HUES6 (cell line): Measurements from ENCODE around the gene ADAMTS19.

Source experiments
- H3K27ac ChIP-seq: 2 replicates; pipeline ENCODE4 v1.7.0; 2013; ENCODE audit warnings: low read depth, mild to moderate bottlenecking, low read length, inconsistent platforms
- H3K27me3 ChIP-seq: 2 replicates; pipeline ENCODE4 v1.6.1; 2013; ENCODE audit warnings: low read length; ENCODE audit not compliant: control insufficient read depth, insufficient read depth
- H3K36me3 ChIP-seq: 2 replicates; pipeline ENCODE4 v1.6.1; 2013; ENCODE audit warnings: low read length; ENCODE audit not compliant: control insufficient read depth, insufficient read depth
- H3K4me1 ChIP-seq: 2 replicates; pipeline ENCODE4 v1.6.1; 2013; ENCODE audit warnings: low read length; ENCODE audit not compliant: control insufficient read depth, insufficient read depth
- H3K4me3 ChIP-seq: 2 replicates; pipeline ENCODE4 v1.5.1; 2013; ENCODE audit warnings: low read depth, low read length
- H3K9ac ChIP-seq: one replicate; pipeline ENCODE4 v1.6.1; 2013; ENCODE audit warnings: mild to moderate bottlenecking, low read length
- H3K9me3 ChIP-seq: 2 replicates; pipeline ENCODE4 v1.6.1; 2013; ENCODE audit warnings: low read depth, low read length; ENCODE audit not compliant: control insufficient read depth, insufficient read depth

The ADAMTS19 gene

GRCh38 chr5:129672006-129672405 lies 211.9 kb downstream of the ADAMTS19 start:
- Histone ChIP-seq H3K4me3 (no peak overlapping the region), H3K9me3 (peaks cover 7% of the 10 kb centered on the region; the same call in 1 of the 2 replicates)

DNA sequence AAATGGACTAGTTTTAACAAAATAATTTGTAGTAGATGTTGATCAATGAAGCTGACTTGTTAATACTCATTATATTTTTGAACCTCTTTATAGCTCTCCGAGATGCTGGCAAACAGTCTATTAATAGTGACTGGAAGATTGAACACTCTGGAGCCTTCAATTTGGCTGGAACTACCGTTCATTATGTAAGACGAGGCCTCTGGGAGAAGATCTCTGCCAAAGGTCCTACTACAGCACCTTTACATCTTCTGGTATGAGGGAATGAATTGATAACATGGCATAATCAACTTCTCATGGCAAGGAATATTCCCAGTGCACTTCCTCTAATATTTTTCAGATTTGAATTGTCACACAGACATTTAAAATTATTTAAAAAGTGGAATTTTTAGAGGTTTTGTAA lies 219.6 kb downstream of the ADAMTS19 start:
- H3K36me3 ChIP-seq: peaks cover 20% of the 10 kb centered on the region
- H3K4me3 ChIP-seq: no peak overlapping the region
- no peaks in the 10 kb centered on the region for H3K4me1 ChIP-seq
- no peaks in the 10 kb centered on the region for H3K27me3 ChIP-seq
- H3K9me3 ChIP-seq: no peaks in the 10 kb centered on the region
- H3K9ac ChIP-seq: no peak overlapping the region
- H3K27ac ChIP-seq: no peak overlapping the region

More at GRCh38 chr5:129672006-129672405, 211.9 kb downstream of the ADAMTS19 start:
- H3K27me3 ChIP-seq: no peaks in the 10 kb centered on the region
- no peak overlapping the region for H3K9ac ChIP-seq
- no peak overlapping the region for H3K27ac ChIP-seq
- peaks cover 9% of the 10 kb centered on the region; the same call in 1 of the 2 replicates for H3K36me3 ChIP-seq
- H3K4me1 ChIP-seq: no peaks in the 10 kb centered on the region; the same call in 1 of the 2 replicates

DNA sequence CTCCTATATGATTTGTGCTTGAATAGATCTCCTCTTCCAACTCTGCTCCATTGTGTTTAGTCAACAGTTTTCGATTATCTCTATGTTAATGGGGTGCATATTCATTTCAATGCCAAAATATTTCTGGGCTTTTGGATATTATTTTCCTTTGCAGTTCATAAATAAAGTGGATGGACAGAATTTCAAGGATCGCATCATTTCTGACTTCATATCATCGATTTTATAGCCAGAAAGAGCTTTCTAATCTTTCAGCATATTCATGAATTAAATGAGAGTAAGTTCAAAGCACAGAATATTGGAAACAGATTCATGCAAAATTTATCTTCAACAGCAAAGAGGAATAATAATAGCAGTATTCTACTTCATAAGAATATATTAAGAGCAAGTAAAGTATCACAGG lies 227.8 kb downstream of the ADAMTS19 start:
- Histone ChIP-seq H3K4me3 (no peak overlapping the region), H3K9ac (no peak overlapping the region), H3K9me3 (no peaks in the 10 kb centered on the region), H3K27ac (no peak overlapping the region), H3K4me1 (no peaks in the 10 kb centered on the region), H3K27me3 (no peaks in the 10 kb centered on the region), H3K36me3 (peaks cover 14% of the 10 kb centered on the region)

GRCh38 chr5:129689045-129689444 lies 228.9 kb downstream of the ADAMTS19 start:
- Histone ChIP-seq H3K36me3 (peaks cover 8% of the 10 kb centered on the region), H3K4me3 (no peak overlapping the region), H3K4me1 (no peaks in the 10 kb centered on the region), H3K27me3 (no peaks in the 10 kb centered on the region), H3K9me3 (no peaks in the 10 kb centered on the region), H3K27ac (no peak overlapping the region), H3K9ac (no peak overlapping the region)

GRCh38 chr5:129691220-129691619 lies 231.1 kb downstream of the ADAMTS19 start:
- no peak overlapping the region for H3K27ac ChIP-seq
- no peaks in the 10 kb centered on the region for H3K27me3 ChIP-seq
- no peaks in the 10 kb centered on the region for H3K9me3 ChIP-seq
- peaks cover 14% of the 10 kb centered on the region for H3K36me3 ChIP-seq
- H3K4me1 ChIP-seq: no peaks in the 10 kb centered on the region
- H3K9ac ChIP-seq: no peak overlapping the region
- no peak overlapping the region for H3K4me3 ChIP-seq

- Histone ChIP-seq H3K27me3 (no peaks in the 10 kb centered on the region), H3K4me3 (no peak overlapping the region), H3K4me1 (no peaks in the 10 kb centered on the region), H3K9ac (no peak overlapping the region), H3K36me3 (peaks cover 18% of the 10 kb centered on the region), H3K27ac (no peak overlapping the region), H3K9me3 (no peaks in the 10 kb centered on the region)
Observed at GRCh38 chr5:129696636-129697035, 236.5 kb downstream of the ADAMTS19 start.

DNA sequence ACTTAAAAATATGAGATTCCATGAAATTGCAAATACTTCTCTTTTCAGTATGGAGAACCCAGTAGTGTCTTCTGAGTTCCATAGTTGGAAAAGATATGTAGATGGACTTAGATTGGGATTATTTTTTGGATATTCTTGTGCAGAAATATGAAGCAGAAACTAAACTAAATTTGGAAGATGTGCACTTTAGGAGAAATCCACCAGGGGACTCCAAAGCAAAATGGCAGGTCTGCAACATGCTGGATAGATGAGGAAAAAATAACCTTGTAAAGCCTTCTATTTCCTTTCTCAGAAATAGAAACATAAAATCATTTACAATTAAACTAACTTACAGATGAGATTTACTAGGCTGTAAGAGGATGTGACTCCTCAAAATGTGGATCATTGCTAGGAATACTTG lies 238.6 kb downstream of the ADAMTS19 start:
- no peaks in the 10 kb centered on the region for H3K27me3 ChIP-seq
- H3K4me3 ChIP-seq: no peak overlapping the region
- H3K27ac ChIP-seq: no peak overlapping the region
- H3K36me3 ChIP-seq: peaks cover 17% of the 10 kb centered on the region
- H3K4me1 ChIP-seq: no peaks in the 10 kb centered on the region
- no peak overlapping the region for H3K9ac ChIP-seq
- no peaks in the 10 kb centered on the region for H3K9me3 ChIP-seq

GRCh38 chr5:129716235-129716634 lies 256.1 kb downstream of the ADAMTS19 start:
- Histone ChIP-seq H3K9ac (no peak overlapping the region), H3K9me3 (no peaks in the 10 kb centered on the region), H3K27ac (no peak overlapping the region), H3K4me3 (no peak overlapping the region), H3K27me3 (no peaks in the 10 kb centered on the region), H3K36me3 (no peaks in the 10 kb centered on the region; the same call in 1 of the 2 replicates), H3K4me1 (no peaks in the 10 kb centered on the region)

DNA sequence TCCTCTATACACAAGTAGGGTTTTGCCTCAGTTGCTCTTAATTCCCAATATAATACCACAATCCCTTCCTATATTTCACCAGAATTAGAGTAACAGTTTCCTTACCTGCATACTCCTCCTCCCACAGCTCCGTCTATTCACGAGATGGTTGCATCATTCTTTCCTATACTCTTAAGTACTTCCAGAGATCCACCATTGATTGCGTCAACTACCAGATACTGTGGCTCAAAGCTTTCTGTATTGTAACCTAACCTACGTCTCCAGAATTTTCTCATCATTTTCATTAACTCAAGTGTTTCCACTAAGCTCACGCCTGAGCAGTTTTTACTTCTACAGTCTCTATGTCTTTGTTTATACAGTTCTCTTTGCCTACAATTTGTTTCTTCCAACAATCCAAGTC lies 256.6 kb downstream of the ADAMTS19 start:
- no peak overlapping the region for H3K27ac ChIP-seq
- no peaks in the 10 kb centered on the region for H3K4me1 ChIP-seq
- H3K4me3 ChIP-seq: no peak overlapping the region
- H3K36me3 ChIP-seq: peaks cover 4% of the 10 kb centered on the region; the same call in 1 of the 2 replicates
- no peak overlapping the region for H3K9ac ChIP-seq
- no peaks in the 10 kb centered on the region for H3K27me3 ChIP-seq
- no peaks in the 10 kb centered on the region for H3K9me3 ChIP-seq

GRCh38 chr5:129717751-129718310 lies 257.7 kb downstream of the ADAMTS19 start:
- Histone ChIP-seq H3K9ac (no peak overlapping the region), H3K36me3 (peaks cover 5% of the 10 kb centered on the region; the same call in 1 of the 2 replicates), H3K9me3 (no peaks in the 10 kb centered on the region), H3K27me3 (no peaks in the 10 kb centered on the region), H3K4me3 (no peak overlapping the region), H3K4me1 (peaks cover 4% of the 10 kb centered on the region), H3K27ac (no peak overlapping the region)

DNA sequence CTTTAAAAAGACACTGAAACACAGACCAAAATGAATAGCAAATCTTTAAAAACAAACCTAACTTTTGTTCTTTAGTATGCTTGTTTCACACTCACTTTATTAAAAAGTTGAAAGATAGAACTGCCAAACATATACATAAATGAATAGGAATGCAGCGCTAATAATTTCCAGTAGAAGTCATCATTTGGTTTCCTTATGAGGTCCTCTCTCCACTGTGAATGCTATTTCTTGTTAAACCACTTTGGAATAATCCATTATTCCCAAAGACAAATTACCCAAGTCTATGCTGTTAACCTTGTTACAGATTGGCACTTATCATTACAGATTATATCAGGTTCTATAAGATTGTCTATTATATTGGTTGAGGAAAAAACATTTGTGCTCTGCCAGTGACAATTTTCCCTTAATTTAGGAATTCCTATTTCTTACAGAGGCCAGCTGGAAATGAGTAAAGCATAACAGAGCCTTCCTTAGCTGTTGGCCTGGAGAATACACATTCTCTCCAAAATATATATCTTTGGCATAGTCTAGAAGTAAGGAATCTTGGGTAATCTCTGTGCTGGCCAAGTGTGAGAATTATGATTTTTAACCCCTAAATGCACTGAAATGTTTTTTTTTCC lies 258.5 kb downstream of the ADAMTS19 start:
- no peak overlapping the region for H3K9ac ChIP-seq
- H3K27me3 ChIP-seq: no peaks in the 10 kb centered on the region
- no peaks in the 10 kb centered on the region for H3K9me3 ChIP-seq
- no peak overlapping the region for H3K27ac ChIP-seq
- H3K4me1 ChIP-seq: peaks cover 11% of the 10 kb centered on the region
- H3K36me3 ChIP-seq: peaks cover 5% of the 10 kb centered on the region; the same call in 1 of the 2 replicates
- H3K4me3 ChIP-seq: no peak overlapping the region
